Middle frontal gyrus (tissue), 1 donor: ENCODE results near the gene SLC25A24.

Experiments
- DNase-seq: peaks from one replicate; pipeline ENCODE4 v3.0.0-alpha.2; 2015; ENCODE audit warnings: low spot score; ENCODE audit errors: extremely low spot score

SLC25A24 gene

GRCh38 chr1:108106775-108107174 is 93.4 kb downstream of the SLC25A24 start:
- no peak for DNase-seq

DNA sequence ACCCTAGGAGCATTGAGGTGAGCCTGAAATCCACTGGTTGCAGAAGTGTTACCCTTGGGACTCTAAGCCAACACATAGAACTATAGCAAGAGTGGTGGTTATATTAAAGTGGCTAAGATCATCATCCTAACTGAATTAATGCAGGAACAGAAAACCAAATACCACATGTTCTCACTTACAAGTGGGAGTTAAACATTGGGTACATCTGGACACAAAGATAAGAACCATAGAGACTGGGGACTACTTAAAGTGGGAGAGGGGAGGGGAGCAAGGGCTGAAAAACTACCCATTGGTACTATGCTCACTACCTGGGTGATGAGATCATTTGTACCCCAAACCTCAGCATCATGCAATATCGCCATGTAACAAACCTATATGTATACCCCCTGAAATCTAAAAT is 100.0 kb downstream of the SLC25A24 start:
- DNase-seq, result no peak

DNA sequence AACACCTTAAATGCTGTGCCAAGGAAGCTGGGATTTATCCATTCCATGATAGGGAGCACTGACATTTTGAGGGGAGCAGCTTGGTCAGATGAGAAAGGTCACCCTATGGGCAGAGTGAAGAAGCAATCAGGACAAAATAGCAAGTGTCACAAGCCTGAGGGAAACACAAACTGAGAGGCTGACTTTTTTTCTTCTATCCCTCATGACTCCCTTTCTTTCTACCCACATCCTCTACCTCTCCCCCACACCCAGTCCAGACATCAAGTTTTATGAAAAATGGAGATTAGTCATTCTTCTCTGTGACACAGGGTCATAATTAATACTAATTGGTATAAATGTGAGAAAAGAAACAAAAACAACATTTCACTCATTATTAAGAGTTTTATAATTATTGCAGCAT is 103.1 kb downstream of the SLC25A24 start:
- no peak for DNase-seq

- DNase-seq, result no peak
Measured at GRCh38 chr1:108096089-108096488, 104.1 kb downstream of the SLC25A24 start.

GRCh38 chr1:108089477-108089876 is 110.7 kb downstream of the SLC25A24 start:
- DNase-seq, result no peak

DNA sequence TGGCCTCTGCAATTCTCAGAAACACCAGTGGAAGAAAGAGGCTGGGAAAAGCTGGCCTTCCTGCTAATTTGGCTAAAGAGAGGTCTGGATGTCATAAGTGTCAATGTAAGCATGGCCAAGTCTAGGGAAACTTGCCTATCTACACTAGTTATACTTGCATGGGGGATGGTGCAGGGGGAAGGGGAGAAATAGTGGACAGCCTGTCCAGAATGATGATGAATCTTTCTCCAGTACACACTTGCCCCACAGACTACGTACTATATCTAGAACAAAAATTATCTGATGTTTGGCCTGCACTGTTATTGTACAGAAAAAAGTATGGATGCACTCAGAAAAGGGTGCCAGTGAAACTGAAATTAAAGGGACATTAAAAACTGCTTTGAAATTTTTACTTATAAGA is 114.5 kb downstream of the SLC25A24 start:
- DNase-seq, result no peak

- DNase-seq, result no peak
Measured at GRCh38 chr1:108084866-108085477, 115.2 kb downstream of the SLC25A24 start.
